ENCODE data around the gene PLD5.
A peak's percentile ranks its signal among the peaks of the same experiment; 100 is the strongest.

Gene PLD5

DNA sequence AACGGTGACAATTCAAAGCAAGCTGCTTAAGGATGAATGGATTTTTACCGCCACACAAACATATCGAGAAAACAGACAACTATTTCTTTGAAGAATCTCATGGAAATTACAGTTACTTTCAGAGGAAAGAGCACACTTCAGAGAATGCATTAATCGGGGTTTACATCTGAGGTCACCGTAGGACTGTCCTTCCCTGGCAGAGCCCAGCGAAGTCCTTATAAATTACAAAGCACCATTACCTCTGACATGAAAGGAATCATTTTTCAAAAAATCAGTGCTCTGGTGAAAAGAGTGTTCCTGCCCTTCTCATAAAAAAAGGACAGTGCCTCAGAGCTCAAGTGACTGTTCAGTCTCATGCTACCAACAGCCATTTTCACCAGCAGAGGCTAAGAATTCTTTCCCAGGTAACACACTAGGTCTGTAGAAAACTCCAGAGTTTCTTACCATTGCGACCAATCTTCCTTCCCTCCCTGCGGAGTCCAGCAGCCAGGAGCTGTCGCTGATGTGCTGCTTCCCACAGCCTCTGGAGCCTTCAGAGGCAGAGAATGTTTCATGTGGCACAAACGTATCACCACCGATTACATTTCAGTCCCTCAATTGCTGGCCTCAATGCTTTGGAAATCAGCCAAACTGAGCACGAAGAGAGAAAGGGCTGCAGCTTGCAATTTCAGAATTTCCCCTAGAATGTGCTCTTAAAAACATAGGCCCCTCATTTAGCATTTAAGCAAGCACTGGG, 75.4 kb downstream of the PLD5 start:
- Histone ChIP-seq H3K4me1 (ENCODE audit: insufficient read depth, low read length) (peaks cover 40% of the 10 kb centered on the region), H3K27me3 (ENCODE audit: insufficient read depth, low read length) (no peaks in the 10 kb centered on the region), H3K36me3 (ENCODE audit: insufficient read depth, low read length) (no peaks in the 10 kb centered on the region), H3K4me3 (ENCODE audit: low read length) (no peak overlapping the region), H3K27ac (ENCODE audit: low read depth, low read length) (peak overlapping the region; percentile 36; the same call in 1 of the 2 replicates), H3K9ac (ENCODE audit: low read depth, low read length) (peak overlapping the region; percentile 21; the same call in 1 of the 2 replicates), H3K9me3 (ENCODE audit: insufficient read depth, low read depth, low read length) (no peaks in the 10 kb centered on the region)
- WGBS: 79% methylated on average over 12 of the region's 12 CpGs

DNA sequence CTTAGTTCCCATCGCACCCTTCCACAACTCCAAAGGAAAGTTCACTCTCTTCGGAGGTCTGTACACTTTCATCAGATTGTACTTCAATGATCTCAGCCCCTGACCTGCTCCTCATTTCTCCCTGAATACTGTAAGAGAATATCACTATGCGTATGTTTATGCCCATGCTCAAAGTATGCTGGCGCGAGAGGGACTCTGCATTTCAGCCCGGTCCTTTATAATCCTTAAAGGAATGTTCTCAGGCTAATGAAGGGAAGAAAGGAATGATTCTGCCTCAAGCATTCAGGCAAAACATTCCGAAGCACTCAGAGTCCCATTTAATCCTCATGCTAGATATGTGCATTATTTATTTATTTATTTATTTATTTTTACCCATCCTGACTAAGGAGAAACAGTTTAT, 76.8 kb downstream of the PLD5 start:
- H3K27me3 ChIP-seq (ENCODE audit: insufficient read depth, low read length): no peaks in the 10 kb centered on the region
- H3K4me1 ChIP-seq (ENCODE audit: insufficient read depth, low read length): peaks cover 39% of the 10 kb centered on the region
- WGBS: 49% methylated on average over 6 of the region's 7 CpGs
- H3K9ac ChIP-seq (ENCODE audit: low read depth, low read length): no peak overlapping the region
- no peaks in the 10 kb centered on the region for H3K9me3 ChIP-seq (ENCODE audit: insufficient read depth, low read depth, low read length)
- peak overlapping the region; percentile 73; the same call in 1 of the 2 replicates for H3K27ac ChIP-seq (ENCODE audit: low read depth, low read length)
- no peak overlapping the region for H3K4me3 ChIP-seq (ENCODE audit: low read length)
- no peaks in the 10 kb centered on the region for H3K36me3 ChIP-seq (ENCODE audit: insufficient read depth, low read length)

DNA sequence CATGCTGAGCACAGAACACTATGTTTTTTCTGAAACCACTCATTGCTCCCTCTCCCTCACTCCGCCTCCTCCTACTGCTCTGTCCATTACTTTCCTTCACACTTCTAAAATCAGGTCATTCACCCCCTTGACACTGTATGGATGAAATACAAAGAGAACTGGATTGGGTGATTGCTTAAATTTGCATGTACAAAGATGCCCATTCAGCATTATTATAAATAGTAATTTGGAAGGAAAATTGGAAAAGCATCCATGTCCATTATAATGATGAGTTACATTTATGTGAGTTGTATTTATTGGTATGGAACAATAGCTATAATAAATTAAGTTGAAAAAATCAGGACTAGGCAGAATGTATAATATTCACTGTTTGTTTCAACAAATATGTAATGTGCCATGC, 83.7 kb downstream of the PLD5 start:
- Histone ChIP-seq H3K36me3 (ENCODE audit: insufficient read depth, low read length) (no peaks in the 10 kb centered on the region), H3K9me3 (ENCODE audit: insufficient read depth, low read depth, low read length) (no peaks in the 10 kb centered on the region), H3K4me1 (ENCODE audit: insufficient read depth, low read length) (peaks cover 4% of the 10 kb centered on the region; the same call in 1 of the 2 replicates), H3K4me3 (ENCODE audit: low read length) (no peak overlapping the region), H3K27ac (ENCODE audit: low read depth, low read length) (no peak overlapping the region), H3K27me3 (ENCODE audit: insufficient read depth, low read length) (no peaks in the 10 kb centered on the region), H3K9ac (ENCODE audit: low read depth, low read length) (no peak overlapping the region)
- WGBS: 94% methylated on average over 1 of the region's 1 CpG

GRCh38 chr1:242435200-242435599, 89.3 kb downstream of the PLD5 start:
- no peak overlapping the region for H3K9ac ChIP-seq (ENCODE audit: low read depth, low read length)
- H3K4me1 ChIP-seq (ENCODE audit: insufficient read depth, low read length): no peaks in the 10 kb centered on the region
- H3K36me3 ChIP-seq (ENCODE audit: insufficient read depth, low read length): no peaks in the 10 kb centered on the region
- no peak overlapping the region for H3K27ac ChIP-seq (ENCODE audit: low read depth, low read length)
- no peaks in the 10 kb centered on the region for H3K27me3 ChIP-seq (ENCODE audit: insufficient read depth, low read length)
- H3K9me3 ChIP-seq (ENCODE audit: insufficient read depth, low read depth, low read length): no peaks in the 10 kb centered on the region
- 96% methylated on average over 2 of the region's 2 CpGs for WGBS
- H3K4me3 ChIP-seq (ENCODE audit: low read length): no peak overlapping the region

- no peak overlapping the region for H3K9ac ChIP-seq (ENCODE audit: low read depth, low read length)
- no peaks in the 10 kb centered on the region for H3K4me1 ChIP-seq (ENCODE audit: insufficient read depth, low read length)
- H3K36me3 ChIP-seq (ENCODE audit: insufficient read depth, low read length): no peaks in the 10 kb centered on the region
- H3K9me3 ChIP-seq (ENCODE audit: insufficient read depth, low read depth, low read length): no peaks in the 10 kb centered on the region
- WGBS: 93% methylated on average over 6 of the region's 6 CpGs
- no peak overlapping the region for H3K27ac ChIP-seq (ENCODE audit: low read depth, low read length)
- H3K4me3 ChIP-seq (ENCODE audit: low read length): no peak overlapping the region
- no peaks in the 10 kb centered on the region for H3K27me3 ChIP-seq (ENCODE audit: insufficient read depth, low read length)
Observed at GRCh38 chr1:242432491-242433095, 91.9 kb downstream of the PLD5 start.

DNA sequence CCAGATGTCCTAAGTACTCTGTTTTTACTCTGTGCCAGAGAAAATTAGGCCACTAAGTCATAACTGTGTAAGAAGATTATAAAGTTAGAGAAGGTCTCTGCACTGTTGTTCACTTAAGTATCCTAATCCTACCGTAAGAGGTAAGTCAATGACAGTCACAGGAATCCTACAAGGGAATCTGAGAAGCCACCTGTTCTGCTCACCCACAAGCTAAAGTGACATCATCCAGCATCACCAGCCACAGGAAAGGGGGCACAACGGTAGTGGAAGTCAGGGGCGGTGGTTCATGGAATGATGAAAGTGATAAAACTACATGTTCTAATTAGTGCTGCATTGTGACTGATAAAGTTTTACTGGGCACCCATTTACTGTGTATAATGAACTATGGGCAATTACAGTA, 92.7 kb downstream of the PLD5 start:
- no peak overlapping the region for H3K27ac ChIP-seq (ENCODE audit: low read depth, low read length)
- no peaks in the 10 kb centered on the region for H3K27me3 ChIP-seq (ENCODE audit: insufficient read depth, low read length)
- H3K9ac ChIP-seq (ENCODE audit: low read depth, low read length): no peak overlapping the region
- 97% methylated on average over 3 of the region's 3 CpGs for WGBS
- no peaks in the 10 kb centered on the region for H3K36me3 ChIP-seq (ENCODE audit: insufficient read depth, low read length)
- no peaks in the 10 kb centered on the region for H3K4me1 ChIP-seq (ENCODE audit: insufficient read depth, low read length)
- H3K4me3 ChIP-seq (ENCODE audit: low read length): no peak overlapping the region
- H3K9me3 ChIP-seq (ENCODE audit: insufficient read depth, low read depth, low read length): no peaks in the 10 kb centered on the region

DNA sequence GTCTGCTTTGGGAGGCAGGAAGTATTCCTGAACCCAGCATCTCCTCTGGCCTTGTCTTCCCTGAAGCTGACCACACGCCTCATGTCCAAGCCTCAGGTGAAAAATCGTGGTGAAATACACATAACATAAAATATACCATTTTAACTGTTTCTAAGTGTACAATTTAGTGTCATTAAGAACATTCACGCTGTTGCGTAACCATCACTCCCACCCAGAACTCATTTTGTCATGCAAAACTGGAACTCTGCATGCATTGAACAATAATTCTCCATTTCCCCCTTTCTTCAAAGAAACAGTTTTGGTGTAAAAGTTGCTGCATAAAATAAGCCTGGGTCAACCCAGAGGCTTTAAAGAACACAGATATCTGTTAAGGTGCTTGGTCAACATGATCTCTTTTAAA, 93.5 kb downstream of the PLD5 start:
- H3K9me3 ChIP-seq (ENCODE audit: insufficient read depth, low read depth, low read length): no peaks in the 10 kb centered on the region
- H3K4me3 ChIP-seq (ENCODE audit: low read length): no peak overlapping the region
- no peaks in the 10 kb centered on the region for H3K27me3 ChIP-seq (ENCODE audit: insufficient read depth, low read length)
- no peak overlapping the region for H3K27ac ChIP-seq (ENCODE audit: low read depth, low read length)
- H3K36me3 ChIP-seq (ENCODE audit: insufficient read depth, low read length): no peaks in the 10 kb centered on the region
- 96% methylated on average over 4 of the region's 4 CpGs for WGBS
- no peak overlapping the region for H3K9ac ChIP-seq (ENCODE audit: low read depth, low read length)
- no peaks in the 10 kb centered on the region for H3K4me1 ChIP-seq (ENCODE audit: insufficient read depth, low read length)

DNA sequence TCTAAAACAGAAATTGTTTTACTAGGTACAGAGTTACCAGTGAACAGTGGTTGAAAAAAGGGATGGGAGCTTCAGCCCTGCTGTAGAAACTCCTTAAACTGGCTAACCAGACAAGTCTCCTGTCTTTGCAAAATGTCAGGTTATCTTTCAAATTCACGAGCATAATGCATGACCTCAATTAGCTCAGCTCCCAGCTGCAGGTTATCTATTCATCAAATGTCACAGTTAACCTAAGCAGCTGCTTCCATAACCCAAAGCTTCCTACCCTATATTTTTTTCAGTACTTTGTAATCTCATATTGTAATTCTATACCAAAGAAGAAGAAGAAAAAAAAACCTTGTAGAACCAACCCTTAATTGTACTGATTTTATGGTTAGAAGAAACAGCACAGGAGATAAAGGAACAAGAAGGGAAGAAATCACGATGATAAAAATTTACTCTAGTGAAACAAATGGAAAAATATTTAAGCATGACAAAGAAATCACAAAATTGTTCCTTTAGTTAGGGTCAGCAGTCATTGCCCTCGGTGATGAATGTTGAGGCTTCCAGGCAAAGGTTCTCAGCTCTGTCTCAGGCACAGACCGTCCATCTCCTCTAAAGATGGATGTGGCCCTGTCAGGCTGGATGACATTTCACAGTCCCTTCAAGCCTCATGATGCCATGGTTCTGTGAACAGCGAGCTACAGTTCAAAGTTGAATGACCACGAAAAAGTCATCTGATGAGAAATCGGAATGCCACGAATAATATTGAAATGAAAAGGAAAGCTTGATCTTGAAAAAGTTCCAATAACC, 95.9 kb downstream of the PLD5 start:
- Histone ChIP-seq H3K9me3 (ENCODE audit: insufficient read depth, low read depth, low read length) (no peaks in the 10 kb centered on the region), H3K9ac (ENCODE audit: low read depth, low read length) (no peak overlapping the region), H3K27ac (ENCODE audit: low read depth, low read length) (no peak overlapping the region), H3K4me3 (ENCODE audit: low read length) (no peak overlapping the region), H3K36me3 (ENCODE audit: insufficient read depth, low read length) (no peaks in the 10 kb centered on the region), H3K27me3 (ENCODE audit: insufficient read depth, low read length) (no peaks in the 10 kb centered on the region), H3K4me1 (ENCODE audit: insufficient read depth, low read length) (no peaks in the 10 kb centered on the region)
- 97% methylated on average over 7 of the region's 8 CpGs for WGBS

DNA sequence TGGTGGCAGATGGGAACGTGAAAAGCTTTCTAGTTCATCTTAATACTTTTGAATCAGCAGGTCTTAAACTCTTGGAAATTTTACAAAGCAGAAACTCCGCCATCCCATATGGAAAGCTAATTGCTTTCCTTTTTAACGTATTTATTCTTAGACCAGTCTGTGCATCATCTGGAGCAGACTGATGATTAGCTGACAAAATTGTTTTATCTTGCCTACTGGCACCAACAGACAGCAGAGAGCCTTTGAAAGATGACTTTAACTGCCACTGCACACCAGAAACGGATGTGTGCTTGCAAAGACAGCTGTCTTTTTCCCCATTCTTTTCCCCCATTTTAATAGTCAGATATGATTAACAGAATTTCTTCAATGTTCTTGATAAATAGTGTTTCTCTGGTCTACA, 97.0 kb downstream of the PLD5 start:
- no peaks in the 10 kb centered on the region for H3K27me3 ChIP-seq (ENCODE audit: insufficient read depth, low read length)
- WGBS: 92% methylated on average over 4 of the region's 4 CpGs
- no peaks in the 10 kb centered on the region for H3K9me3 ChIP-seq (ENCODE audit: insufficient read depth, low read depth, low read length)
- H3K36me3 ChIP-seq (ENCODE audit: insufficient read depth, low read length): no peaks in the 10 kb centered on the region
- H3K27ac ChIP-seq (ENCODE audit: low read depth, low read length): no peak overlapping the region
- H3K4me3 ChIP-seq (ENCODE audit: low read length): no peak overlapping the region
- no peaks in the 10 kb centered on the region for H3K4me1 ChIP-seq (ENCODE audit: insufficient read depth, low read length)
- no peak overlapping the region for H3K9ac ChIP-seq (ENCODE audit: low read depth, low read length)

GRCh38 chr1:242426271-242426905, 98.1 kb downstream of the PLD5 start:
- H3K9ac ChIP-seq (ENCODE audit: low read depth, low read length): no peak overlapping the region
- no peaks in the 10 kb centered on the region for H3K36me3 ChIP-seq (ENCODE audit: insufficient read depth, low read length)
- H3K4me3 ChIP-seq (ENCODE audit: low read length): no peak overlapping the region
- no peaks in the 10 kb centered on the region for H3K4me1 ChIP-seq (ENCODE audit: insufficient read depth, low read length)
- no peaks in the 10 kb centered on the region for H3K9me3 ChIP-seq (ENCODE audit: insufficient read depth, low read depth, low read length)
- no peak overlapping the region for H3K27ac ChIP-seq (ENCODE audit: low read depth, low read length)
- no peaks in the 10 kb centered on the region for H3K27me3 ChIP-seq (ENCODE audit: insufficient read depth, low read length)
- over 99% methylated on average over 5 of the region's 6 CpGs for WGBS

DNA sequence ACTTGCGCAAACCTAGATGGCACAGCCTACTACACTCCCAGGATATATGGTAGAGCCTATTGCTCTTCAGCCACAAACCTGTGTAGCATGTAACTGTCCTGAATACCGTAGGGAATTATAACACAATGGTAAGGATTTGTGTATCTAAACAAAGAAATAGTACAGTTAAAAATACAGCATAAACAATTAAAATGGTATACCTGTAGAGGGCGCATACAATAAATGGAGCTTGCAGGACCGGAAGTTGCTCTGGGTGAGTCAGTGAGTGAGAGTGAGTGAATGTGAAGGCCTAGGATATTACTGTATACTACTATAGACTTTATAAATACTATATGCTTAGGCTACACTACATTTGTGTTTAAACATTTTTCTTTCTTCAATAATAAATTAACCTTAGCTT, 99.3 kb downstream of the PLD5 start:
- H3K36me3 ChIP-seq (ENCODE audit: insufficient read depth, low read length): no peaks in the 10 kb centered on the region
- no peaks in the 10 kb centered on the region for H3K9me3 ChIP-seq (ENCODE audit: insufficient read depth, low read depth, low read length)
- no peak overlapping the region for H3K4me3 ChIP-seq (ENCODE audit: low read length)
- H3K27me3 ChIP-seq (ENCODE audit: insufficient read depth, low read length): no peaks in the 10 kb centered on the region
- no peaks in the 10 kb centered on the region for H3K4me1 ChIP-seq (ENCODE audit: insufficient read depth, low read length)
- no peak overlapping the region for H3K9ac ChIP-seq (ENCODE audit: low read depth, low read length)
- no peak overlapping the region for H3K27ac ChIP-seq (ENCODE audit: low read depth, low read length)
- WGBS: 92% methylated on average over 2 of the region's 4 CpGs

Measured in HUES64 (cell line).